Effector memory CD8-positive, alpha-beta T cell (primary cell): ENCODE measurements around the gene CIT.
"Not testable (repeated sequence)": the region's sequence is repeated elsewhere in the genome, so short reads cannot be mapped to it uniquely, and the experiment has no call there.

Experiments used
- ATAC-seq: fragments of 150-1000 bp; cut with Tn5 transposase; replicated peaks from 2 replicates; pipeline ENCODE4 v1.10.0; 2021; ENCODE audit warnings: mild to moderate bottlenecking, moderate library complexity
- DNase-seq, 3 experiments: peaks; one replicate each; pipeline ENCODE4 v3.0.0; 2021
- H3K27ac Mint-ChIP-seq, 2 donors: one replicate each; pipeline ENCODE4 v1.8.0; 2022; ENCODE audit warnings: mild to moderate bottlenecking in 2 of 2, mixed read lengths in 2 of 2, moderate library complexity in 2 of 2
- H3K27me3 Mint-ChIP-seq, 2 donors: one replicate each; pipeline ENCODE4 v1.8.0; 2022; ENCODE audit warnings: mixed read lengths in 2 of 2
- H3K36me3 Mint-ChIP-seq: one replicate; pipeline ENCODE4 v1.8.0; 2022; ENCODE audit warnings: mild to moderate bottlenecking, moderate library complexity, mixed read lengths; ENCODE audit not compliant: insufficient read depth
- H3K4me1 Mint-ChIP-seq, 2 donors: one replicate each; pipeline ENCODE4 v1.8.0; 2022; ENCODE audit warnings: low read depth in 2 of 2, mixed read lengths in 2 of 2
- H3K4me3 Mint-ChIP-seq, 2 donors: one replicate each; pipeline ENCODE4 v1.8.0; 2022; ENCODE audit warnings: mild to moderate bottlenecking in 2 of 2, mixed read lengths in 2 of 2, moderate library complexity in 2 of 2
- H3K9me3 Mint-ChIP-seq, 2 donors: one replicate each; pipeline ENCODE4 v1.8.0; 2022; ENCODE audit warnings: mixed read lengths in 2 of 2

Gene CIT

GRCh38 chr12:119710374-119710964, 166.7 kb downstream of the CIT start:
- H3K9me3 Mint-ChIP-seq = no peaks in the 10 kb centered on the region
- H3K4me3 Mint-ChIP-seq = no peak overlapping the region
- H3K27ac Mint-ChIP-seq = no peak overlapping the region
- ATAC-seq (no peak), DNase-seq (no peak)
- H3K36me3 Mint-ChIP-seq = peaks cover 8% of the 10 kb centered on the region
- no peaks in the 10 kb centered on the region for H3K4me1 Mint-ChIP-seq
- no peaks in the 10 kb centered on the region for H3K27me3 Mint-ChIP-seq

- not testable (repeated sequence) for H3K27ac Mint-ChIP-seq
Measured at GRCh38 chr12:119706427-119706826, 170.7 kb downstream of the CIT start.

GRCh38 chr12:119705182-119705581, 171.9 kb downstream of the CIT start:
- ATAC-seq (no peak), DNase-seq (no peak)
- no peak overlapping the region for H3K27ac Mint-ChIP-seq
- no peaks in the 10 kb centered on the region for H3K27me3 Mint-ChIP-seq
- no peak overlapping the region for H3K4me3 Mint-ChIP-seq
- H3K9me3 Mint-ChIP-seq = no peaks in the 10 kb centered on the region
- H3K4me1 Mint-ChIP-seq = no peaks in the 10 kb centered on the region
- peaks cover 8% of the 10 kb centered on the region for H3K36me3 Mint-ChIP-seq

More at GRCh38 chr12:119706427-119706826, 170.7 kb downstream of the CIT start:
- H3K9me3 Mint-ChIP-seq, H3K27me3 Mint-ChIP-seq, H3K4me3 Mint-ChIP-seq, H3K4me1 Mint-ChIP-seq, DNase-seq, ATAC-seq, H3K36me3 Mint-ChIP-seq: not testable (repeated sequence)

- ATAC-seq (no peak), DNase-seq (no peak)
- Mint-ChIP-seq H3K4me1 (no peaks in the 10 kb centered on the region), H3K9me3 (no peaks in the 10 kb centered on the region), H3K27ac (no peak overlapping the region), H3K36me3 (peaks cover 8% of the 10 kb centered on the region), H3K4me3 (no peak overlapping the region), H3K27me3 (no peaks in the 10 kb centered on the region)
Measured at GRCh38 chr12:119704065-119704747, 172.9 kb downstream of the CIT start.

- Mint-ChIP-seq H3K4me1 (no peaks in the 10 kb centered on the region), H3K36me3 (no peaks in the 10 kb centered on the region), H3K27ac (no peak overlapping the region), H3K27me3 (no peaks in the 10 kb centered on the region), H3K9me3 (no peaks in the 10 kb centered on the region), H3K4me3 (no peak overlapping the region)
- DNase-seq = no peak
- ATAC-seq = no peak
Measured at GRCh38 chr12:119700078-119700477, 177.0 kb downstream of the CIT start.

- Mint-ChIP-seq H3K4me1 (no peaks in the 10 kb centered on the region), H3K27ac (no peak overlapping the region), H3K27me3 (no peaks in the 10 kb centered on the region), H3K9me3 (no peaks in the 10 kb centered on the region), H3K36me3 (no peaks in the 10 kb centered on the region), H3K4me3 (no peak overlapping the region)
- DNase-seq (no peak), ATAC-seq (no peak)
Measured at GRCh38 chr12:119699199-119699760, 177.8 kb downstream of the CIT start.

GRCh38 chr12:119696943-119697342, 180.2 kb downstream of the CIT start:
- ATAC-seq = no peak
- H3K36me3 Mint-ChIP-seq = no peaks in the 10 kb centered on the region
- H3K27me3 Mint-ChIP-seq = no peaks in the 10 kb centered on the region
- H3K4me3 Mint-ChIP-seq = no peak overlapping the region
- no peak for DNase-seq
- peak overlapping the region in 1 of 2 donors; percentile 56 for H3K27ac Mint-ChIP-seq
- no peaks in the 10 kb centered on the region for H3K9me3 Mint-ChIP-seq
- H3K4me1 Mint-ChIP-seq = no peaks in the 10 kb centered on the region

GRCh38 chr12:119695034-119695433, 182.1 kb downstream of the CIT start:
- ATAC-seq = no peak
- H3K27me3 Mint-ChIP-seq = no peaks in the 10 kb centered on the region

GRCh38 chr12:119694111-119694510, 183.0 kb downstream of the CIT start:
- H3K27me3 Mint-ChIP-seq = no peaks in the 10 kb centered on the region

More at GRCh38 chr12:119695034-119695433, 182.1 kb downstream of the CIT start:
- Mint-ChIP-seq H3K27ac (no peak overlapping the region), H3K36me3 (no peaks in the 10 kb centered on the region), H3K4me1 (no peaks in the 10 kb centered on the region), H3K9me3 (no peaks in the 10 kb centered on the region), H3K4me3 (no peak overlapping the region)
- no peak for DNase-seq

GRCh38 chr12:119693511-119693910, 183.6 kb downstream of the CIT start:
- Mint-ChIP-seq H3K4me3 (no peak overlapping the region), H3K9me3 (no peaks in the 10 kb centered on the region), H3K27me3 (no peaks in the 10 kb centered on the region), H3K4me1 (no peaks in the 10 kb centered on the region), H3K36me3 (no peaks in the 10 kb centered on the region), H3K27ac (no peak overlapping the region)
- ATAC-seq = no peak
- DNase-seq = no peak

More at GRCh38 chr12:119694111-119694510, 183.0 kb downstream of the CIT start:
- no peak overlapping the region for H3K4me3 Mint-ChIP-seq
- ATAC-seq = no peak
- DNase-seq = no peak
- no peaks in the 10 kb centered on the region for H3K9me3 Mint-ChIP-seq
- no peaks in the 10 kb centered on the region for H3K4me1 Mint-ChIP-seq
- no peak overlapping the region for H3K27ac Mint-ChIP-seq
- no peaks in the 10 kb centered on the region for H3K36me3 Mint-ChIP-seq

GRCh38 chr12:119692997-119693396, 184.1 kb downstream of the CIT start:
- Mint-ChIP-seq H3K4me3 (no peak overlapping the region), H3K36me3 (no peaks in the 10 kb centered on the region), H3K4me1 (no peaks in the 10 kb centered on the region), H3K27me3 (no peaks in the 10 kb centered on the region), H3K27ac (no peak overlapping the region), H3K9me3 (no peaks in the 10 kb centered on the region)
- no peak for DNase-seq
- ATAC-seq = no peak

GRCh38 chr12:119692410-119692809, 184.7 kb downstream of the CIT start:
- Mint-ChIP-seq H3K36me3 (no peaks in the 10 kb centered on the region), H3K4me1 (no peaks in the 10 kb centered on the region), H3K4me3 (no peak overlapping the region), H3K27ac (no peak overlapping the region), H3K9me3 (no peaks in the 10 kb centered on the region), H3K27me3 (no peaks in the 10 kb centered on the region)
- ATAC-seq = no peak
- DNase-seq = no peak

GRCh38 chr12:119691202-119691810, 185.8 kb downstream of the CIT start:
- H3K27ac Mint-ChIP-seq = no peak overlapping the region
- H3K9me3 Mint-ChIP-seq = no peaks in the 10 kb centered on the region
- H3K27me3 Mint-ChIP-seq = no peaks in the 10 kb centered on the region
- no peak overlapping the region for H3K4me3 Mint-ChIP-seq
- H3K36me3 Mint-ChIP-seq = no peaks in the 10 kb centered on the region
- no peak for DNase-seq
- H3K4me1 Mint-ChIP-seq = no peaks in the 10 kb centered on the region
- ATAC-seq = no peak
